ENCODE measurements around the gene ADD1.

Gene ADD1

GRCh38 chr4:2886161-2886560, 42.5 kb downstream of the ADD1 start:
- ChIA-PET POLR2A (ENCODE audit: low non-redundant PET) (no interaction called here), CTCF (no interaction called here)
- no peak for DNase-seq (ENCODE audit: low spot score)
- TF ChIP-seq CTCF (conservative IDR thresholded peaks at IDR 0.05; ENCODE audit: low read depth), result no peak
- no peak overlapping the region for H3K27ac ChIP-seq

GRCh38 chr4:2886622-2887021, 43.0 kb downstream of the ADD1 start:
- ChIA-PET CTCF (no interaction called here), POLR2A (ENCODE audit: low non-redundant PET) (no interaction called here)
- no peak for DNase-seq (ENCODE audit: low spot score)
- TF ChIP-seq CTCF (conservative IDR thresholded peaks at IDR 0.05; ENCODE audit: low read depth), result no peak
- H3K27ac ChIP-seq, result no peak overlapping the region

- ChIA-PET POLR2A (ENCODE audit: low non-redundant PET) (no interaction called here), CTCF (no interaction called here)
- no peak for DNase-seq (ENCODE audit: low spot score)
- no peak for TF ChIP-seq CTCF (conservative IDR thresholded peaks at IDR 0.05; ENCODE audit: low read depth)
- no peak overlapping the region for H3K27ac ChIP-seq
These were observed 43.7 kb downstream of the ADD1 start for GRCh38 chr4:2887343-2887742.

- CTCF ChIA-PET, result no interaction called here
- DNase-seq (ENCODE audit: low spot score), result no peak
- no peak for TF ChIP-seq CTCF (conservative IDR thresholded peaks at IDR 0.05; ENCODE audit: low read depth)
- POLR2A ChIA-PET (ENCODE audit: low non-redundant PET), result no interaction called here
- H3K27ac ChIP-seq, result no peak overlapping the region
These were observed 45.2 kb downstream of the ADD1 start for GRCh38 chr4:2888886-2889285.

- no peak for TF ChIP-seq CTCF (conservative IDR thresholded peaks at IDR 0.05; ENCODE audit: low read depth)
- H3K27ac ChIP-seq, result no peak overlapping the region
- no peak for DNase-seq (ENCODE audit: low spot score)
- POLR2A ChIA-PET (ENCODE audit: low non-redundant PET), result no interaction called here
- CTCF ChIA-PET, result no interaction called here
These were observed 47.6 kb downstream of the ADD1 start for GRCh38 chr4:2891294-2891693.

GRCh38 chr4:2893772-2894171, 50.1 kb downstream of the ADD1 start:
- CTCF ChIA-PET, result no interaction called here
- TF ChIP-seq CTCF (conservative IDR thresholded peaks at IDR 0.05; ENCODE audit: low read depth), result no peak
- no peak overlapping the region for H3K27ac ChIP-seq
- POLR2A ChIA-PET (ENCODE audit: low non-redundant PET), result no interaction called here
- no peak for DNase-seq (ENCODE audit: low spot score)

GRCh38 chr4:2898001-2898400, 54.4 kb downstream of the ADD1 start:
- DNase-seq (ENCODE audit: low spot score), result no peak
- TF ChIP-seq CTCF (conservative IDR thresholded peaks at IDR 0.05; ENCODE audit: low read depth), result no peak
- ChIA-PET POLR2A (ENCODE audit: low non-redundant PET) (no interaction called here), CTCF (no interaction called here)
- H3K27ac ChIP-seq, result no peak overlapping the region

All from RWPE1 (cell line).